D721Med (cell line): ENCODE measurements around the gene GPR55.

Experiments
- DNase-seq: peaks from one replicate; pipeline ENCODE4 v3.0.0; 2011; ENCODE audit warnings: low spot score; ENCODE audit not compliant: insufficient read length
- FAIRE-seq: peaks from 2 replicates; lab custom pipeline; 2011; peaks lifted over from hg19 to GRCh38; lab: Jason Lieb, UNC
- CTCF ChIP-seq: IDR thresholded peaks from 2 replicates; pipeline ENCODE4 v1.5.1; 2012; ENCODE audit warnings: mild to moderate bottlenecking, control low read depth; ENCODE audit not compliant: insufficient read depth; ENCODE audit errors: missing control alignments

Gene GPR55

GRCh38 chr2:230868947-230869913 is 55.8 kb downstream of the GPR55 start:
- TF ChIP-seq CTCF: no peak
- DNase-seq: no peak
- no peak for FAIRE-seq

- DNase-seq: no peak
- FAIRE-seq: no peak
- TF ChIP-seq CTCF: no peak
These were observed 56.7 kb downstream of the GPR55 start for GRCh38 chr2:230868161-230868946.

GRCh38 chr2:230866756-230867523 is 58.1 kb downstream of the GPR55 start:
- DNase-seq (no peak), FAIRE-seq (no peak)
- TF ChIP-seq CTCF: no peak

- FAIRE-seq (no peak), DNase-seq (no peak)
- no peak for TF ChIP-seq CTCF
These were observed 59.0 kb downstream of the GPR55 start for GRCh38 chr2:230865766-230866755.

- DNase-seq (no peak), FAIRE-seq (no peak)
These were observed 59.7 kb downstream of the GPR55 start for GRCh38 chr2:230865307-230865765.

More at GRCh38 chr2:230865307-230865765, 59.7 kb downstream of the GPR55 start:
- TF ChIP-seq CTCF: no peak
